ENCODE data around the gene ARHGAP36. TPM values are rescaled to one million over a fixed set of nuclear protein-coding genes. Genes with fewer than 3 reads are reported as not detected.

Gene ARHGAP36
- total RNA-seq, 1 donor from 2014 or later: not detected

DNA sequence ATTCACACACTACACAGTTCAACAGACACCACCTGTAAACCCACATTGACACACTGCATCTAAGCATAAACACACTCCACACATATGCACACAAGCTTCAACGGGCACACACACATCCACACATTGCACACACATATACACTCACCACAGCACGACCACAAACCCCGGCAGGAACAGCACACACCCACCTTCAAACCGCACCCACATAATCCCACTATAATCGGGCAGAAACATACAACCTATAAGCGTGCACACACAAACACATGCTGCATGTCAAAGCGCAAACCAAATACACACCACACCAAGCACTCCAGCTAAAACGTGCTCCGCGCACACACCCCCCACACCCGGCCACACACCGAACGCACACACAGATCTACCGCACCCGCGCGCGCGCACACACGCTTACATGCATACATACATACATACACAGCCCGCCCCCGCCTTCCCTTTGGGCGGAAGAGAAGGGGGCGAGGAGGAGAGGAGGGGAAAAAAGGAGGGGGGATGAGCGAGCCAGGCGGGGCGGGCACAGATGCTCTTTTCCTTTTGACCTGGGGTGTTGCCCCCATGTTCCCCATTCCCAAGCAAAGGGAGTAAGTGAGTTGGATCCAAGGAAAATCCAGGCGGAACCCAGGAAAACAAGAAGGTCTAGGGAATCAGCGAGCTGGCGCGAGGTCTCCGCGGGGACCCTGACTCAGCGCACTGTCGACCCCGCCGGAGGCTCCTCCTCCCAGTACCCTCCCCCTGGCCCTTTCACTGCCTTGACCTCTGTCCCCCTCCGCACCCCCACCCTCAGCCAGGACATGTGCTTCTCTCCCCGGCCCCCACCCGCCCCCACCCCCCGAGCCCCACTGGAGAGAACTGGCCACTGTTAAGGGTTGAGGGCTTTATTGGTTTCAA lies 9.9 kb downstream of the ARHGAP36 start:
- ATAC-seq (no peak), DNase-seq (ENCODE audit: low spot score) (no peak)
- intact Hi-C loops (cut with DNase I): no loop called here

DNA sequence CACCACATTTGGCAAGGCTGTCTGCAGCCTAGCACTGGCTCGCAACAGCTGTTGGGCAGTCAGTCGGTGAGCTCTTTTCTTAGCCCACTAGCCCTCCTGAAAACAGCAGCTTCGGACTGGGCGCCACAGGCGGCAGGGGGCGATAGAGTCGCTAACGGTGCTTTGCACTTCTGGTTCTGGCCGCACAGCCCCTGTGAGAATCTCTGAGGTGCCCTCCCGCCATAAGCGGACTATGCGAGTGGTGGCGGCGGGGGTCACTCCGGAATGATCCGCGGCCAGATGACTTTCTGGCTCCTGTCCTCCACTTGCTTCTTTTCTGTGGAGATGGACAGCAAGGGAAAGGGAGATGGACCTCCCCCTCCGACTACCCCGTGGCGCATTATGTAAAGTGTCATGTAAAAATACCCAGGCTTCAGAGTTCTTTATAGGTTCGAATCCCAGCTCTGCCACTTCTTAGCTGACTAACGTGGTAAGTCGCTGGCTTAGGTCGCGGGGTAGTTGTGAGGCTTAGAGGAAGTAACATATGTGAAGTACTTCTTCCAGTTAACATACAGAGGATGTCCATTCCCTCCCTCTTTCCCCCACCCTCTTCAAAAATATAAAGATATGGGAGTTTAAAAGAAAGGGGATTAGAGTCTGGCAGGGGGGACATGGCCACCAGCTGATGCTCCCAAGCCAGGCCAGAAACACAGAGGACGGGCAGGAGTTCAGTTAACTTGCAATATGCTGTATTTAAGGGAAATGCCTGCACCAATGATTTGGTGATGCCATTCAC lies 11.0 kb downstream of the ARHGAP36 start:
- ATAC-seq (no peak), DNase-seq (ENCODE audit: low spot score) (no peak)
- intact Hi-C loops (cut with DNase I): no loop called here

DNA sequence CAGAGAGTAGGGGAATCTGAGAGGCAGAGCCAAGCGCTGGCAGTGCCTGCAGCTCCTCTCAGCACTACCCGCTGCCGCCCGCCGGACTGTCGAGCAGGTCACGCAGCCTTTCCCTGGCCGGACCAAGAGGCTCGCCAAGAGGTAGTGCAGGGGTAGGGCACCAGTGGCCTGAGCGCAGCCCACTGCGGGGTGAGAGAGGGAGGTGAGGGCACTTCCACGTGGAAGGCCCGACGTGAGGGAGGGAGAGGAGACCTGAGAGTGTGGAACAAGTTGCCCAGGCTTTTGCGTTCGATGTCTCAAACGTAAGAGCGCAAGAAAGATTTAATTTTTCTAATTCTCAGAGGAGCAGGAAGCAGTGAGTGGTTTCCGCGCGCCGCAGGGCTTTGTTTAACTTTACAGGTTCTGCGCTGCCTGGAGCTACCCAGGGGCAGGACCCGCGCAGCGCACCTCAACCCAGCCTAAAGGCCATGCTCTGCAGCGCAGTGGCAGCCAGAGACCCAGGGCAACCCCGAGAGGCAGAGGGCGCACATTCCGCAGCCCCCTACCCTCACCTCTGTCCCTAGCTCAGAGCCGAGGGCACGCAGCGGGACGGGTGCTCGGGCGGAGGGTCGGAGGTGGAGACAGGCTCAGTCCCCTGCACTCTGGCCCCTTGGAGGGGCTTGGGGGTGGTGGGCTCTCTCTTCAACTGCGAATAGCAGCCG lies 14.9 kb downstream of the ARHGAP36 start:
- DNase-seq (ENCODE audit: low spot score): no peak
- no peak for ATAC-seq
- intact Hi-C loops (cut with DNase I): no loop called here

DNA sequence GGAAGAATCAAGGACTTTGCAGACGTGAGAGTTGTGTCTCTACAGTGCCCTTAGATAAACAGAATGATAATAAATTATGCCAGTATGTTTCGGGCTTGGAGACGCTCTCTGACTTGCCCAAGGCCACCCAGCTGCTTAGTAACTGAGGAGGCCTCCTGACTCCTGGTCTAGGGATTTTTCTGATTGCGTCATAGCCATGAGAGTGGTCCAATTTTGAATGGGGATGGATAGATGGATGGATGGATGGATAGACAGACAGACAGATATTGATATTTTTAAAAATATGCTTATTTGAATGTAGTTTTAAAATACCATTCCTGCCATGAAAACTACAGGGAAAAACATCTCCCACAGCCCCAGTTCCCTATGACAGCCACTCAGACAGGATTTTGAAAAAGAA lies 15.5 kb downstream of the ARHGAP36 start:
- intact Hi-C loops (cut with DNase I): no loop called here
- ATAC-seq: no peak

DNA sequence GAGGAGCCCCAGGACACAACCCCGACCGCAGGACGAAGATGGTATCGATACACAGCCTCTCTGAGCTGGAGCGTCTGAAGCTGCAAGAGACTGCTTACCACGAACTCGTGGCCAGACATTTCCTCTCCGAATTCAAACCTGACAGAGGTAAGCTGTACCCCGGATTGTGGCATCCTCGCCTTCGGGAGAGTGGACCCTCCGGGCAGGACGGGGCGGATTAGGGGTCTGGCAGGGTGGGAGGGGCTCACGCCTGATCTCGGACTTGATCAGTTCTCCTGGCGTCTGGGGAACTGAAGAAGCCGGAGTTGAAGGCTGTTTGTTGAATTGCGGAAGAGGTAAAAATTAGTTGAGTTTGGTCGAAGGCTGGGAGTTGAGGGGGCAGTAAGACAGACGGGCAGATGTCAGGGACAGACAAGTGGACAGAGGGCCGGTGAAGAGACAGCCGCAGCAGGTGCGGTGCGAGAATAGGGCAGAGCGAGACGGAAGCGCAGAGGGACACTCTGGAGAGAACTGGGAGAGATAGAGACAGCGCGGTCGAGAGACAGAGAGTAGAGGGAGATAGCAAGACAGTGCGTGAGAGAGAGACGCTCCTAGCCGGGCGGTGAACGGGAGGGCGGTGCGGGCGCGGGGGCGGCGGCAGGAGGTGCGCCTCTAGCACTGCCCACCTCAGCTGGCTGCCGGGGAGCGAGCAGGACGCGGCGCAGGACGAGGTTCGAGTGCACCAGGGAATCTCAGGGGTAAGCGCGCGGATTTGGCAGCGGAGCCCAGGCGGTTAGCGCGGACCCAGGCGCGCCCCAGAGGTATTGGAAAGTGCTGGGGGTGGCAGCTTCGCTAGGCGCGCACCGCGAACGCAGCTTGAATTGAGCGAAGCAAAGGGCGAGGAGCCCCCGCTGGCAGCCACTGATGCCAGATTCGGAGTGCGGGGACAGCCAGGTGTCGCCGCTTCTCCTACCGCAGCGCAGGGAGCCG lies 23.9 kb downstream of the ARHGAP36 start:
- DNase-seq (ENCODE audit: low spot score) (no peak), ATAC-seq (no peak)
- intact Hi-C loops (cut with DNase I): no loop called here

More for the DNA sequence above, 15.5 kb downstream of the ARHGAP36 start:
- no peak for DNase-seq (ENCODE audit: low spot score)

DNA sequence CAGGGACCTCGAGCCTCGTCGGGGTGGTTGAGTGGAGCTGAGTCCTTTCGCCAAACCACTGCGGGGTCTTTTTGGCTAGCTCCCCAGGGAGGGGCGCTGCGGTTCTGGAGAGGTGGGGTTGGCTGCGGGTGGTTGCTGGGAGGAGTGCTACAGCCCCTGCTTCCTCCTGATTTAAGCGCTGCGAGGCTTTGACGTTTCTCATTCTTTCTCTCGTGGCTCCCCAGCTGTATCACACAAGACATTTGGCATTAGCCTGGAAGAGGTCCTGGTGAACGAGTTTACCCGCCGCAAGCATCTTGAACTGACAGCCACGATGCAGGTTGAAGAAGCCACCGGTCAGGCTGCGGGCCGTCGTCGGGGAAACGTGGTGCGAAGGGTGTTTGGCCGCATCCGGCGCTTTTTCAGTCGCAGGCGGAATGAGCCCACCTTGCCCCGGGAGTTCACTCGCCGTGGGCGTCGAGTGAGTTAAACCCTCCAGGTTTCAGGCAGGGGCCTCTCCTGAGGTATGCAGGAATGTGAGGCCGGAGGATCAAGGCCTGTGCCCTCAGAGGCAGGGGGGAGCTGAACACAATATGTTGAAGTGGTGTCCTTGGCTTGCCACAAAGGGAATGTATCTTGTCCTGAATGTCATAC lies 25.5 kb downstream of the ARHGAP36 start:
- intact Hi-C loops (cut with DNase I): no loop called here
- ATAC-seq: no peak
- no peak for DNase-seq (ENCODE audit: low spot score)

DNA sequence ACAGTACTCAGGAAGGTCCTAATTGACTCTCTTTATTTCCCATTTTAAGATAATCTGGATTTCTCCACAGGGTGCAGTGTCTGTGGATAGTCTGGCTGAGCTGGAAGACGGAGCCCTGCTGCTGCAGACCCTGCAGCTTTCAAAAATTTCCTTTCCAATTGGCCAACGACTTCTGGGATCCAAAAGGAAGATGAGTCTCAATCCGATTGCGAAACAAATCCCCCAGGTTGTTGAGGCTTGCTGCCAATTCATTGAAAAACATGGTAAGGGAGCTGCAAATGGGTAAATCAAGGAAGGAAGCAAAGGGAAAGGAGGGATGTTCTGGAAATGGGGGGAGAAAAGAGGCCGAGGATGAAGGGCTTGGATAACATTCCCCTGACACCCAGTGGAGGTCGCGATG lies 26.0 kb downstream of the ARHGAP36 start:
- no peak for DNase-seq (ENCODE audit: low spot score)
- intact Hi-C loops (cut with DNase I): no loop called here

DNA sequence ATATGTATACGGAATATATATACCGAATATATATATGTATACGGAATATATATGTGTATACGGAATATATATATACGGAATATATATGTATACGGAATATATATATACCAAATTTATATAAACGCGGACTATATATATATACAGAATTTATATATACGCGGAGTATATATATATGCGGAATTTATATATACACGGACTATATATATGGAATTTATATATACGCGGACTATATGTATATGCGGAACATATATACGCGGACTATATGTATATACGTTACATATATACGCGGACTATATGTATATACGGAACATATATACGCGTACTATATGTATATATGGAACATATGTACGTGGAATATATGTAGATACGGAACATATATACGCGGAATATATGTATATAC lies 78.6 kb downstream of the ARHGAP36 start:
- DNase-seq (ENCODE audit: low spot score): no peak
- ATAC-seq: no peak
- intact Hi-C loops (cut with DNase I): no loop called here

More for the DNA sequence above, 26.0 kb downstream of the ARHGAP36 start:
- no peak for ATAC-seq

DNA sequence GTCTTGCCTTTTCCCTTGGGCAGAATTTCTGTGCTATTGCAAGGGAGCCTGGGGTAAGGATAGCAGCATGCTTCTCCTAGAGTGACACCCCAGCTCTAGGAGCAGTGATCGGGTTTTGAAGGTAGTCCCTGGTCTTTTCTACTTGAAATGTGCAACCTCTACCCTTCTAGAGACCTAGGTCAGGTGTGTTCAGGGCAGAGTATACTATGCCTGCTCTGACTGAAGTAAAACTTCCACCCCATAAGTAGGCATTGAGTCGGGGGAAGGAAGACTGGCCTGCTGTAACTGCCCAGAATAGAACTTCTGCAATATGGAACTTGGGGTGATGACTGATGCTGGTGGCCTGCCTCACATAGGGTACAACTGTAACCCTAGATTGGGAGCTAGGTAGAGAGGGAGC lies 80.9 kb downstream of the ARHGAP36 start:
- intact Hi-C loops (cut with DNase I): no loop called here
- no peak for ATAC-seq
- DNase-seq (ENCODE audit: low spot score): no peak

Other genes with a start within 250 kb of the ARHGAP36 start
- gene ENOX2, start 155.1 kb upstream of the ARHGAP36 start, total RNA-seq: 16.1 TPM
- gene IGSF1, start 231.0 kb downstream of the ARHGAP36 start, total RNA-seq: 18.2 TPM